GM12864 (cell line): ENCODE data around the gene ITGA4.

Source experiments
- DNase-seq: peaks from one replicate; pipeline ENCODE4 v3.0.0-alpha.2; 2011; ENCODE audit warnings: low read depth
- H3K4me3 ChIP-seq: 2 replicates; pipeline ENCODE4 v1.5.1; 2011; ENCODE audit warnings: mild to moderate bottlenecking, low read depth, low read length, control low read depth
- CTCF ChIP-seq: IDR thresholded peaks from 2 replicates; pipeline ENCODE4 v1.5.1; 2011; ENCODE audit warnings: low read depth, mild to moderate bottlenecking, moderate library complexity, low read length, control low read depth, inconsistent platforms; ENCODE audit errors: missing control alignments

Gene ITGA4

GRCh38 chr2:181474222-181474881, 17.2 kb downstream of the ITGA4 start:
- H3K4me3 ChIP-seq, result no peak overlapping the region
- no peak for TF ChIP-seq CTCF
- DNase-seq, result no peak

GRCh38 chr2:181483211-181483610, 26.0 kb downstream of the ITGA4 start:
- DNase-seq, result no peak
- no peak overlapping the region for H3K4me3 ChIP-seq
- no peak for TF ChIP-seq CTCF

- no peak overlapping the region for H3K4me3 ChIP-seq
- DNase-seq, result no peak
- TF ChIP-seq CTCF, result no peak
Observed at GRCh38 chr2:181483876-181484275, 26.7 kb downstream of the ITGA4 start.

- no peak overlapping the region for H3K4me3 ChIP-seq
- DNase-seq, result no peak
- no peak for TF ChIP-seq CTCF
Observed at GRCh38 chr2:181484851-181485637, 27.9 kb downstream of the ITGA4 start.

GRCh38 chr2:181485638-181485946, 28.4 kb downstream of the ITGA4 start:
- DNase-seq, result no peak
- no peak for TF ChIP-seq CTCF
- no peak overlapping the region for H3K4me3 ChIP-seq

GRCh38 chr2:181499231-181499630, 42.0 kb downstream of the ITGA4 start:
- TF ChIP-seq CTCF, result no peak
- DNase-seq, result no peak

GRCh38 chr2:181500201-181500600, 43.0 kb downstream of the ITGA4 start:
- no peak for DNase-seq
- no peak overlapping the region for H3K4me3 ChIP-seq
- TF ChIP-seq CTCF, result no peak

More at GRCh38 chr2:181499231-181499630, 42.0 kb downstream of the ITGA4 start:
- no peak overlapping the region for H3K4me3 ChIP-seq
